A549 (cell line): ENCODE data around the gene RTN4IP1.

ENCODE experiments used
- CHD2 ChIP-seq: fragments of 150-350 bp; IDR thresholded peaks from 2 replicates; pipeline ENCODE4 v1.6.1; 2014; ENCODE audit warnings: low read length; ENCODE audit not compliant: partially characterized antibody
- ESRRA ChIP-seq: fragments of 150-350 bp; IDR thresholded peaks from 2 replicates; pipeline ENCODE4 v1.6.1; 2014; ENCODE audit warnings: mild to moderate bottlenecking, low read length, borderline replicate concordance
- POLR2A ChIP-seq: IDR thresholded peaks from 2 replicates; pipeline ENCODE4 v1.6.1; 2012; ENCODE audit warnings: mild to moderate bottlenecking, low read length
- ZFP36 ChIP-seq: fragments of 450-650 bp; IDR thresholded peaks from 2 replicates; pipeline ENCODE4 v1.6.1; 2014; ENCODE audit warnings: borderline replicate concordance; ENCODE audit not compliant: partially characterized antibody
- TF ChIP-seq, protein P1 (sequence below): fragments of >200 bp; sonication (Bioruptor Twin); formaldehyde crosslinking; IDR thresholded peaks from 3 replicates; pipeline ENCODE4 v1.5.1; 2016
- TF ChIP-seq, protein P2 (sequence below): fragments of 200-600 bp; sonication (generic); IDR thresholded peaks from 2 replicates; pipeline ENCODE4 v1.6.1; 2016; ENCODE audit warnings: antibody characterized with exemption, mild to moderate bottlenecking, moderate library complexity
- TF ChIP-seq, protein P3 (sequence below): fragments of >200 bp; sonication (Bioruptor Twin); formaldehyde crosslinking; IDR thresholded peaks from 3 replicates; pipeline ENCODE4 v1.6.1; 2016

DNA sequence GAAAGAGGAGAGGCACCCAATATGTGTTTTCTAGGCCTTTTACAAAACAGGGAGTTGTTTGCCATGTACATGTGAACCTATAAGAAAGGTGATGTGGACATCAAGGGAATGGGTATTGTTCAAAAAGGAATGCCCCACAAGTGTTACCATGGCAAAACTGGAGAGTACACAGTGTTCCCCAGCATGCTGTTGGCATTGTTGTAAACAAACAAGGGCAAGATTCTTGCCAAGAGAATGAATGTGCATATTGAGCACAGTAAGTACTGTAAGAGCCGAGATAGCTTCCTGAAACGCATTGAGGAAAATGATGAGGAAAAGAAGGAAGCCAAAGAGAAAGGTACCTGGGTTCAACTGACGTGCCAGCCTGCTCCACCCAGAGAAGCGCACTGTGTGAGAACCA, 13.2 kb upstream of the RTN4IP1 start:
- TF ChIP-seq, protein P1, sequence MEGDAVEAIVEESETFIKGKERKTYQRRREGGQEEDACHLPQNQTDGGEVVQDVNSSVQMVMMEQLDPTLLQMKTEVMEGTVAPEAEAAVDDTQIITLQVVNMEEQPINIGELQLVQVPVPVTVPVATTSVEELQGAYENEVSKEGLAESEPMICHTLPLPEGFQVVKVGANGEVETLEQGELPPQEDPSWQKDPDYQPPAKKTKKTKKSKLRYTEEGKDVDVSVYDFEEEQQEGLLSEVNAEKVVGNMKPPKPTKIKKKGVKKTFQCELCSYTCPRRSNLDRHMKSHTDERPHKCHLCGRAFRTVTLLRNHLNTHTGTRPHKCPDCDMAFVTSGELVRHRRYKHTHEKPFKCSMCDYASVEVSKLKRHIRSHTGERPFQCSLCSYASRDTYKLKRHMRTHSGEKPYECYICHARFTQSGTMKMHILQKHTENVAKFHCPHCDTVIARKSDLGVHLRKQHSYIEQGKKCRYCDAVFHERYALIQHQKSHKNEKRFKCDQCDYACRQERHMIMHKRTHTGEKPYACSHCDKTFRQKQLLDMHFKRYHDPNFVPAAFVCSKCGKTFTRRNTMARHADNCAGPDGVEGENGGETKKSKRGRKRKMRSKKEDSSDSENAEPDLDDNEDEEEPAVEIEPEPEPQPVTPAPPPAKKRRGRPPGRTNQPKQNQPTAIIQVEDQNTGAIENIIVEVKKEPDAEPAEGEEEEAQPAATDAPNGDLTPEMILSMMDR = no peak
- TF ChIP-seq, protein P2, sequence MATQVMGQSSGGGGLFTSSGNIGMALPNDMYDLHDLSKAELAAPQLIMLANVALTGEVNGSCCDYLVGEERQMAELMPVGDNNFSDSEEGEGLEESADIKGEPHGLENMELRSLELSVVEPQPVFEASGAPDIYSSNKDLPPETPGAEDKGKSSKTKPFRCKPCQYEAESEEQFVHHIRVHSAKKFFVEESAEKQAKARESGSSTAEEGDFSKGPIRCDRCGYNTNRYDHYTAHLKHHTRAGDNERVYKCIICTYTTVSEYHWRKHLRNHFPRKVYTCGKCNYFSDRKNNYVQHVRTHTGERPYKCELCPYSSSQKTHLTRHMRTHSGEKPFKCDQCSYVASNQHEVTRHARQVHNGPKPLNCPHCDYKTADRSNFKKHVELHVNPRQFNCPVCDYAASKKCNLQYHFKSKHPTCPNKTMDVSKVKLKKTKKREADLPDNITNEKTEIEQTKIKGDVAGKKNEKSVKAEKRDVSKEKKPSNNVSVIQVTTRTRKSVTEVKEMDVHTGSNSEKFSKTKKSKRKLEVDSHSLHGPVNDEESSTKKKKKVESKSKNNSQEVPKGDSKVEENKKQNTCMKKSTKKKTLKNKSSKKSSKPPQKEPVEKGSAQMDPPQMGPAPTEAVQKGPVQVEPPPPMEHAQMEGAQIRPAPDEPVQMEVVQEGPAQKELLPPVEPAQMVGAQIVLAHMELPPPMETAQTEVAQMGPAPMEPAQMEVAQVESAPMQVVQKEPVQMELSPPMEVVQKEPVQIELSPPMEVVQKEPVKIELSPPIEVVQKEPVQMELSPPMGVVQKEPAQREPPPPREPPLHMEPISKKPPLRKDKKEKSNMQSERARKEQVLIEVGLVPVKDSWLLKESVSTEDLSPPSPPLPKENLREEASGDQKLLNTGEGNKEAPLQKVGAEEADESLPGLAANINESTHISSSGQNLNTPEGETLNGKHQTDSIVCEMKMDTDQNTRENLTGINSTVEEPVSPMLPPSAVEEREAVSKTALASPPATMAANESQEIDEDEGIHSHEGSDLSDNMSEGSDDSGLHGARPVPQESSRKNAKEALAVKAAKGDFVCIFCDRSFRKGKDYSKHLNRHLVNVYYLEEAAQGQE = no peak
- TF ChIP-seq, protein P3, sequence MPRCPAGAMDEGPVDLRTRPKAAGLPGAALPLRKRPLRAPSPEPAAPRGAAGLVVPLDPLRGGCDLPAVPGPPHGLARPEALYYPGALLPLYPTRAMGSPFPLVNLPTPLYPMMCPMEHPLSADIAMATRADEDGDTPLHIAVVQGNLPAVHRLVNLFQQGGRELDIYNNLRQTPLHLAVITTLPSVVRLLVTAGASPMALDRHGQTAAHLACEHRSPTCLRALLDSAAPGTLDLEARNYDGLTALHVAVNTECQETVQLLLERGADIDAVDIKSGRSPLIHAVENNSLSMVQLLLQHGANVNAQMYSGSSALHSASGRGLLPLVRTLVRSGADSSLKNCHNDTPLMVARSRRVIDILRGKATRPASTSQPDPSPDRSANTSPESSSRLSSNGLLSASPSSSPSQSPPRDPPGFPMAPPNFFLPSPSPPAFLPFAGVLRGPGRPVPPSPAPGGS = no peak
- TF ChIP-seq ZFP36 (no peak), ESRRA (no peak), CHD2 (no peak), POLR2A (no peak)
